Lower lobe of right lung (tissue), 2 donors: Measurements from ENCODE around the gene COPS7A. TPM values are rescaled to one million over a fixed set of nuclear protein-coding genes. Genes with fewer than 3 reads are reported as not detected.
A peak's percentile ranks its signal among the peaks of the same experiment; 100 is the strongest.

Experiments used
- ATAC-seq, 2 donors: fragments of 200-7000 bp; cut with Tn5 transposase; one replicate each; pipeline ENCODE4 v1.9.1; 2020 to 2022; ENCODE audit warnings: mild to moderate bottlenecking in 2 of 2, moderate library complexity in 2 of 2
- DNase-seq: peaks from one replicate; pipeline ENCODE4 v3.0.0-alpha.2; 2020
- H3K27ac ChIP-seq: fragments of 200-600 bp; one replicate; pipeline ENCODE4 v1.8.0; 2022
- H3K27me3 ChIP-seq: fragments of 200-600 bp; one replicate; pipeline ENCODE4 v1.8.0; 2022; ENCODE audit warnings: low read depth
- H3K36me3 ChIP-seq: fragments of 200-600 bp; one replicate; pipeline ENCODE4 v1.8.0; 2022; ENCODE audit warnings: mild to moderate bottlenecking
- H3K4me1 ChIP-seq: fragments of 200-600 bp; one replicate; pipeline ENCODE4 v1.8.0; 2022
- H3K4me3 ChIP-seq: fragments of 200-600 bp; one replicate; pipeline ENCODE4 v1.8.0; 2022; ENCODE audit warnings: mild to moderate bottlenecking
- H3K9me3 ChIP-seq: fragments of 200-600 bp; one replicate; pipeline ENCODE4 v1.8.0; 2022
- intact Hi-C: fragments of 100-400 bp; cut with DNase I; formaldehyde crosslinking; loops from one replicate; pipeline ENCODE4 v1.11.0; 2022
- total RNA-seq: library from RNA; stranded (reverse); fragmentation: NEBNext Ultra II Directional; extraction: Animal tissue kit (Norgen Biotek cat#: 25700); gene quantifications from one replicate; pipeline ENCODE4 v1.2.1, GENCODE V29; 2021
- TF ChIP-seq, protein P1 (sequence below): fragments of 200-600 bp; IDR thresholded peaks from one replicate; pipeline ENCODE4 v1.8.0; 2022; ENCODE audit warnings: antibody characterized with exemption, mild to moderate bottlenecking
- donor health status: DM: no; HTN: yes; CAD: no; lungs with severe emphysema.

COPS7A gene
- total RNA-seq, 1 donor from 2014 or later, result 55.1 TPM

DNA sequence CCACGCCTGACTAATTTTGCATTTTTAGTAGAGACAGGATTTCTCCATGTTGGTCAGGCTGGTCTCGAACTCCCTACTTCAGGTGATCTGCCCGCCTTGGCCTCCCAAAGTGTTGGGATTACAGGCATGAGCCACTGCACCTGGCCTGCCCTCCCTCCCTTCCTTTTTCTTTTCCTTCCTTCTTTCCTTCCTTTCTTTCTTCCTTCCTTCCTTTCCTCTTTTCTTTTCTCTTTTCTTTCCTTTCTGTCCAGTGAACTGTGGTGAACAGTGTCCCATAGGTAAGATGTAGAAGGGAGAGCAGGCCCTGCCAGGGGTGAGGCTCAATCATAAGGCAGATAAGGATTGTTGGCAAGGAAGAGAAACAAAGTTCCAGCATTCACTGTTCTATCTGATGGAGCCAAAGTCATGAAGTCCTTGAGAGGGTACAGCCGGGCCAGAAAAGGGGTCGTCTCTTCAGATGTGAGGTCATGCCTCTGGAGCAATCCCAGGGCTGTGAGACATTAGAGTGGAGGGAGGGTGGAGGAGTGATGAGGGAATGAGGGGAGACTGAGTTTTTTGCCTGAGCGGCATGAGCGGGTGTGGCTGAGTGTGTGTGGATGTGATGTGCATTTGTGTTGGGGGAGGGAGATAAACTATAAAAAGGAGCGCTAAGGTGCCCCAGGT, 33.3 kb downstream of the COPS7A start:
- Histone ChIP-seq H3K27ac (no peak overlapping the region), H3K36me3 (no peaks in the 10 kb centered on the region), H3K4me3 (no peak overlapping the region), H3K27me3 (no peaks in the 10 kb centered on the region), H3K4me1 (peaks cover 10% of the 10 kb centered on the region), H3K9me3 (no peaks in the 10 kb centered on the region)
- intact Hi-C loops, result no loop called here
- TF ChIP-seq, protein P1, sequence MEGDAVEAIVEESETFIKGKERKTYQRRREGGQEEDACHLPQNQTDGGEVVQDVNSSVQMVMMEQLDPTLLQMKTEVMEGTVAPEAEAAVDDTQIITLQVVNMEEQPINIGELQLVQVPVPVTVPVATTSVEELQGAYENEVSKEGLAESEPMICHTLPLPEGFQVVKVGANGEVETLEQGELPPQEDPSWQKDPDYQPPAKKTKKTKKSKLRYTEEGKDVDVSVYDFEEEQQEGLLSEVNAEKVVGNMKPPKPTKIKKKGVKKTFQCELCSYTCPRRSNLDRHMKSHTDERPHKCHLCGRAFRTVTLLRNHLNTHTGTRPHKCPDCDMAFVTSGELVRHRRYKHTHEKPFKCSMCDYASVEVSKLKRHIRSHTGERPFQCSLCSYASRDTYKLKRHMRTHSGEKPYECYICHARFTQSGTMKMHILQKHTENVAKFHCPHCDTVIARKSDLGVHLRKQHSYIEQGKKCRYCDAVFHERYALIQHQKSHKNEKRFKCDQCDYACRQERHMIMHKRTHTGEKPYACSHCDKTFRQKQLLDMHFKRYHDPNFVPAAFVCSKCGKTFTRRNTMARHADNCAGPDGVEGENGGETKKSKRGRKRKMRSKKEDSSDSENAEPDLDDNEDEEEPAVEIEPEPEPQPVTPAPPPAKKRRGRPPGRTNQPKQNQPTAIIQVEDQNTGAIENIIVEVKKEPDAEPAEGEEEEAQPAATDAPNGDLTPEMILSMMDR, result no peak
- no peak for ATAC-seq
- no peak for DNase-seq

DNA sequence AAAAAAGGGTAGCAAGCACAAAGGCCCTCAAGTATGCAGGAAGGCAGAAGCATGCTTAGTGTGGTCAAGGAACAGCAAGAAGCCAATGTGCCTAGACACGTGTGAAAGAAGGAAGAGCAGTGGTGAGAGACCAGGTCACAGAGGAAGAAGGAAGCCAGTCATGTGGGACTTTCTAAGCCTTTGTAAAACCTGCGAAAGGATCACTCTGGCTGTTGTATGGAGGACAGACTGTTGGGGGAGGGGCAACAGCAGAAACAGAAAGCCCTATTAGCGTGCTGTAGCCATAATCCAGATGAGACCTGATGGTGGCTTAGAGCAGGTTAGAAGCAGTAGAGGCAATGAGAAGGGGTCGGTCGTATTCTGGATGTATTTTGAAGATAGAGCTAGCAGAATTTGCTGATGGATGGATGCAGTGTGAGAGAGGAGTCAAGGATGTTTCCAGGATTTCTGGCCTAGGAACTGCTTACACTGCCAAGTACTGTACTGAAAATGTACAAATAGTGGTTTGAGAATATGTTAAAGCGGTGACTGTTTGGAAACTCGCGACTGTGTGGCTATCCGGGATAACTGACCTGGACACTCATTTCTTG, 34.8 kb downstream of the COPS7A start:
- Histone ChIP-seq H3K27me3 (no peaks in the 10 kb centered on the region), H3K9me3 (no peaks in the 10 kb centered on the region), H3K36me3 (no peaks in the 10 kb centered on the region), H3K4me1 (peaks cover 10% of the 10 kb centered on the region), H3K4me3 (no peak overlapping the region), H3K27ac (no peak overlapping the region)
- intact Hi-C loops, result no loop called here
- DNase-seq (no peak), ATAC-seq (no peak)
- TF ChIP-seq, protein P1, result no peak

DNA sequence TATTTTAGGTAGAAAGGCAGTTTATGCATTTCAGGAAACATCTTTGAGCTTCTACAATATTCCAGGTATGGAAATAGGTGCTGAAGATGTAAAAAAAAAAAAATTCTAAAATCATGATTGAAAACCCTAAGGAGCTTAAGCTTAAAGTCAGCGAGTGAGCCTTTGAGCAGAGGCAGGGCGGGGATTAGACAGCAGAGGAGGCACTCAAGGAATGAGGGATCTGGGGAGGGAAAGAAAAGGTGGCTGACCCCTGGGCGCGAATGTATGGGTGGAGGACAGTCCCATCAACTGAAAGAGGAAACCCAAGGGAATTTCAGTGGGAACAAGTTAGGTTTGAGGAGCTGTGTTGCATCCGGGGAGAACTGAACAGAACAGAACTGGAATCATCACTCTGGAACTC, 35.9 kb downstream of the COPS7A start:
- Histone ChIP-seq H3K4me3 (no peak overlapping the region), H3K27me3 (no peaks in the 10 kb centered on the region), H3K9me3 (no peaks in the 10 kb centered on the region), H3K4me1 (peaks cover 10% of the 10 kb centered on the region), H3K27ac (no peak overlapping the region), H3K36me3 (no peaks in the 10 kb centered on the region)
- TF ChIP-seq, protein P1, result no peak
- ATAC-seq, result no peak
- intact Hi-C loops, result no loop called here
- DNase-seq, result no peak

DNA sequence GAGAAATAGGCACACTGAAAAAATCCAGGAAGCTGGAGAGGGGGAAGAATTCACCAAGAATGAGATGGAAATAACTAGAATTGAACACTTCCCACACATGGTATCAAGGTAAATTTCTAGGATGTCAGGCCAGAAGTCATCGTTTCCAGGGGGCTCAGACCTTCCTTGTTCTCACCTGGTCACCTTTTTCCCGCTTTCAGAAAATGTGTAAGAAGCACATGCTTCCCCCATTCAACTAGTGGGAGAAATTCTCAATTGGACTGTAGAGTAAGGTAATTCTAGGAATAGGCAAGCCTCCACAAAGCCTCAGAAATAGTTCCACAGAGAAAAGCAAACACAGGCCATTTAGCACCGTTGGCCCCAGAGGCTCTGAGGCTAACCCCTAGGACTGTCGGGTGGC, 39.5 kb downstream of the COPS7A start:
- peak overlapping the region; percentile 36 for H3K4me3 ChIP-seq
- no peak for ATAC-seq

DNA sequence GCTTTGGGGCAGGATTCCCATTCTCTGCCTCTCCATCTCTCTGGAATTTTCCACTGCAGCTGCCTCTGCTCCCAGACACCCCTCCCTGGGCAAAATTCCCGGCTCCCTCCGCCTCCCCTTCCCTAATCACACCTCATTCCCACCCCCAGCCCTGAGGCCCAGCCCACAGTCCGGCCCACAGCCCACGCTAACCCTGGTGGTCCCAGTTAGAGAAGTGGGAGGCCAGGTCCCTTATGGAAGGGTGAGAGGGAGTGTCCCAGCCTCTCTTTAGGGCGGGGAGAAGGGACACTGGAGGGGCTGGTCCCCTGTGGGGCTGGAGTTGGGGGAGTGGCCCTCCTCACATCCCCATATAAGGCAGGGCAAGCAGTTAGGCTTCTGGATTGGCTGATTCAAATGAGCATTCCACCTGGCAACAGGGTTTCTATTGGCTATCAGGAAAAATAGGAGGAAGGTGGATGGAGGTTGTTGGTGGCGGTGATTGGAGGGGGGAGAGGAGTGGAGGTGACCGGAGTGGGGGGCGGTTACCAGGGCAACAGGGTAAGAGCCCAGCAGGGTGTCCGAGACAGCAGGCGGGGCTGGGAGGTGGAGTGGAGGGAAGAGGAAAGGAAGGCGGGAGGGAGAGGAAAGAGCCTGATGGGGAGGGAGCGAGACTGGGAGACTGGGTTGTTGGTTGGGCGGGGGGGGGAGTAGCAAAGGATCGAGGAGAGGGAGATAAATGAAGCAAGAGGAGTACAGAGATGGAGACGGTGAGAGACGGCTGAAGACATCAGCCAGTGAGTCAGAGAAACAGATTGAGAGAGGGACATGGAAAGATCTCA, 40.4 kb downstream of the COPS7A start:
- no peaks in the 10 kb centered on the region for H3K36me3 ChIP-seq
- H3K9me3 ChIP-seq, result no peaks in the 10 kb centered on the region
- H3K4me1 ChIP-seq, result peaks cover 39% of the 10 kb centered on the region
- DNase-seq, result peak; percentile 95
- peak; percentile 90 to 92 for ATAC-seq
- intact Hi-C loops, result no loop called here
- H3K27ac ChIP-seq, result peak overlapping the region; percentile 81
- TF ChIP-seq, protein P1, result no peak
- no peaks in the 10 kb centered on the region for H3K27me3 ChIP-seq
- peak overlapping the region; percentile 36 for H3K4me3 ChIP-seq

More for the DNA sequence above, 39.5 kb downstream of the COPS7A start:
- Histone ChIP-seq H3K27ac (peak overlapping the region; percentile 81), H3K9me3 (no peaks in the 10 kb centered on the region), H3K27me3 (no peaks in the 10 kb centered on the region), H3K36me3 (no peaks in the 10 kb centered on the region), H3K4me1 (peaks cover 31% of the 10 kb centered on the region)
- intact Hi-C loops, result no loop called here
- TF ChIP-seq, protein P1, result no peak
- DNase-seq, result no peak
